C4-2B (cell line): ENCODE measurements around the gene AGBL4.

Experiments
- H3K27ac ChIP-seq: fragments of 450-650 bp; 2 replicates; pipeline ENCODE4 v1.5.1; 2017
- ZFX ChIP-seq: fragments of 450-650 bp; IDR thresholded peaks from 2 replicates; pipeline ENCODE4 v1.6.1; 2017
- TF ChIP-seq, protein P1 (sequence below): fragments of 450-650 bp; conservative IDR thresholded peaks from 2 replicates; pipeline ENCODE4 v1.5.1; 2017; ENCODE audit warnings: mild to moderate bottlenecking

AGBL4 gene

DNA sequence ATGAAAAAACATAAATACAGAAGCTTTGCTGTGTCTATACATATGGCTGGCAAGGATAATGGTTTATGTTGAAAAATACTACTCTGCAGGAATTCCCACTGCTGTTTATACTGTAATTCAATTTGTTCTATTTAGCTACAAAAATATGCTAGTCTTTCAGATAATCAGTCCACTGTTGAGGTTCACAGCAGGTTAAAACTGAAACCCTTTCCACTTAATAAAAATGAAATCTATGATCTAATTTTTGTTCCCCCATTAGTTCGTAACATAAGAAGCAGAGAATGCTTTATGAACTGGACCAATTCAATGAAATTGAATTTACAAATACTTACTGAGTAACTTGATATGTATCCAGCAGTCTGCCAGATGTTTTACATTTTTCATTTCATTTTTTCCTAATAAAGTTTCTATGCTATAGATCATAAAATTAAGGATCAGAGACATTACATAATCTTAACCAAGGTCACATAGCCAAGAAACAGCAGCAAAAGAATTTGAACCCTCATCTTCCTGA lies 887.0 kb downstream of the AGBL4 start:
- H3K27ac ChIP-seq, result no peak overlapping the region
- TF ChIP-seq ZFX, result no peak
- TF ChIP-seq, protein P1, sequence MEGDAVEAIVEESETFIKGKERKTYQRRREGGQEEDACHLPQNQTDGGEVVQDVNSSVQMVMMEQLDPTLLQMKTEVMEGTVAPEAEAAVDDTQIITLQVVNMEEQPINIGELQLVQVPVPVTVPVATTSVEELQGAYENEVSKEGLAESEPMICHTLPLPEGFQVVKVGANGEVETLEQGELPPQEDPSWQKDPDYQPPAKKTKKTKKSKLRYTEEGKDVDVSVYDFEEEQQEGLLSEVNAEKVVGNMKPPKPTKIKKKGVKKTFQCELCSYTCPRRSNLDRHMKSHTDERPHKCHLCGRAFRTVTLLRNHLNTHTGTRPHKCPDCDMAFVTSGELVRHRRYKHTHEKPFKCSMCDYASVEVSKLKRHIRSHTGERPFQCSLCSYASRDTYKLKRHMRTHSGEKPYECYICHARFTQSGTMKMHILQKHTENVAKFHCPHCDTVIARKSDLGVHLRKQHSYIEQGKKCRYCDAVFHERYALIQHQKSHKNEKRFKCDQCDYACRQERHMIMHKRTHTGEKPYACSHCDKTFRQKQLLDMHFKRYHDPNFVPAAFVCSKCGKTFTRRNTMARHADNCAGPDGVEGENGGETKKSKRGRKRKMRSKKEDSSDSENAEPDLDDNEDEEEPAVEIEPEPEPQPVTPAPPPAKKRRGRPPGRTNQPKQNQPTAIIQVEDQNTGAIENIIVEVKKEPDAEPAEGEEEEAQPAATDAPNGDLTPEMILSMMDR, result no peak

DNA sequence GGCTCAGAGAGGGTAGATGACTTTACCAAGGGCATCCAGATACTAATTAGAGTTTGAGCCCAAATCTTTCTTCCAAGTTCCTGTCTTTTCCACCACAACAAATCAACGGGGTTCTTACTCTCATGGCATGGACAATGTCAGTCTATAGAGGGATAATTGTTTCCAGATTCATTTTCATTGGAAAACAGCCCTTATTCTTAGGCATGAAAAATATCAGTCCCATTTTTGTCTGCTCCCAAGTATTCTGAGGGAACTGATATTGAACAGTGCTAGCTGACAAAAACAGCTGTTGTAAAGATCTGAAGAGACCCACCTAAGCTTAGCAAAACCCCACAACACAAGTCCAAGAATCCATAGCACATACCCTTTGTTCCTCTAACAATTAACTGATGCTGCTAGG lies 898.0 kb downstream of the AGBL4 start:
- TF ChIP-seq, protein P1, result no peak
- no peak for TF ChIP-seq ZFX
- no peak overlapping the region for H3K27ac ChIP-seq

DNA sequence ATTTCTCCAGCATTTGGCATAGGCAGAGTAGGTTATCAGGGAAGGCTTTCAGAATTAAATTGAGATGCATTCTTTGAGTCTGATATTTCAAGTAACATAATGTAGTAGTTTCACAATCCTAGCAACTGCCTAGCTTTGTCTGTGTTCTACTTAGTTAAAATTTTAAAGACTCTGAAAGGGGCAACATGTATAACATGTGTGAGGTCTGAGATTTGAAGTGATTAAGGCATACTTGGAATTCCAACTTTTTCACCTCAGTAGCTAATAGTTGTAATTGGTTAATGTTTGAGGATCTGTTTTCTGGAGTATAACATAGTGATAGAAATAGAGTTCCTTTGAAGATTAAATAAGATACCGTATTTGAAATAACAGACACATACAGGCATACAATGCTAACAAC lies 911.8 kb downstream of the AGBL4 start:
- no peak overlapping the region for H3K27ac ChIP-seq
- TF ChIP-seq, protein P1, result no peak
- TF ChIP-seq ZFX, result no peak

DNA sequence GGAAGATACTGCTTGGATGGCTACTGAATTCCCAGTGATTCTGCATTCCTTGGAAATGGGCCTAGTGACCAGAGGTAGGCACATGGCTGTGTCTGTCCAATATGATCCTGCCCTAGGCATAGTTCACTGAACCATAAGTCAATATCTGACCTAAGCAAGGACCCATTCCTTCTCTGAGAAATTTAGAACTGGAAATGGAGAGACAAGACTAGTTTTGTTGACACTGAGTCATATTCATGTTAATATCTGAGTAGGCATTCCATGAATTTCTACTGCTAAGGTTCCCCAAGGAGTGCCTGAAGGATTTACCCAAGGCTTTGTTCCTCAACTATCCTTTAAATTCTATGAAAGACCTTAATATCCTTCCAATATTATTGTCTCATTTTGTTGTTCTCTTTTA lies 917.3 kb downstream of the AGBL4 start:
- no peak overlapping the region for H3K27ac ChIP-seq
- TF ChIP-seq, protein P1, result no peak
- TF ChIP-seq ZFX, result no peak

DNA sequence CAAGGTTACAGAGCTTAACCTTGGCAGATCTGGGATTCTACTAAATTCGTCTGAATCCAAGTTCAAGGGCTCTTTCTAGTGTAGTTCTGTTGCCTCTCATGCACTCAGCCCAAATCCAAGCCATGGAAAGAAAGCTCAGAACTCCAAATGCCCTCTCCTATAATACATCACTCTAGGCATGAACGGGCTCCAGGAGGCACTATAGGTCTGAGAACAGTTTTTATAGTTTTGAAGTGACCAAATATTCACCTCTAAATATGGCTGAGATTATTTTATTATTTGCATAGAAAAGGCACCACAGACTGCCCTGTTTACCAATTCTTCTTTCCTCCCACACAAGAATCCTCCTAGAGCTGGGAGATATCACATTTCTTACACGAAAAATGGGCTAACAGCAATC lies 919.2 kb downstream of the AGBL4 start:
- TF ChIP-seq ZFX, result no peak
- TF ChIP-seq, protein P1, result peak; percentile 60
- no peak overlapping the region for H3K27ac ChIP-seq

DNA sequence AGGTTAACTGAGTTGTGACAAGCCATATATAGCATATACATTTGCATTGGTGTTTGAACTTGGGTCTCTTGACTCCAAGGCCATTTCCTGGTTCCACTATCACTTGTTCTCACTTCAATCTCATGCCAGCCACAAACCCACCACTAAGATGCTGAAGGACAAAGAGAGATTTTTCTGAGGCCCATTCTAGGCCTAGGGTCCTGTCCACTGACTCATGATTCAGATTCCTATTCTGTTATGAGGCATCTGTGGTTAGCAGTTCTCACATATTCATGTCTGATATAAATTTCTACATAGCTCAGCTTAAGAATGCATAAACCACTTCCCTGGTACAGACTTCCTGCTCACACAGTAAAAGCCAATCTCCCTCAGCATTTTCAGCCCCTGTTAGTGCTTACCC lies 921.0 kb downstream of the AGBL4 start:
- no peak overlapping the region for H3K27ac ChIP-seq
- TF ChIP-seq, protein P1, result no peak
- TF ChIP-seq ZFX, result no peak

DNA sequence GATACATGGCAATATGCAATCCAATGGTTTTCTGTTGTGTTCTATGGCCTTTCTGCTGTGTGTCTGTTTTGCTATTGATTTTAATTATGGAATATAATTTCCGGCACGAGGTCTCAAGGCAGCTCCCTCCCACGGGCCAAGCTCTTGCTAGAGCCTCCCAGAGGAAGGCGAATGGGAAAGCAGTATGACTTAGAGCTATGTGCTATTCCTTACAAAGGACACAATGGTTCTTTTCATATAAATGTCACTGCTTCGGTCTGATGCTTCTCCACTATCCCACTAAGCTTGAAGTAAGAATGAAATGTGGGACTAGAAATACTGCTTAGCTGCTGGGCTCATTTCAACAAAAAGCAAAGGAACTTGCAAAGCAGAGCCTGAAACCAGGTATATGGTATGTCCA lies 924.9 kb downstream of the AGBL4 start:
- TF ChIP-seq, protein P1, result no peak
- TF ChIP-seq ZFX, result no peak
- H3K27ac ChIP-seq, result no peak overlapping the region
